ENCODE results near the gene SPRING1.

- TF ChIP-seq CTCF (IDR thresholded peaks at IDR 0.05) (no peak), POLR2A (IDR thresholded peaks at IDR 0.05) (no peak), POLR2AphosphoS5 (IDR thresholded peaks at IDR 0.05; ENCODE audit: insufficient read depth in 1 of 2, low read depth in 1 of 2) (no peak)
These were observed 43.0 kb downstream of the SPRING1 start for GRCh38 chr12:116694653-116695463.

Data from vagina (tissue), 2 donors.